Aorta (tissue), 5 donors: ENCODE measurements around the gene MARCHF11. TPM values are rescaled to one million over a fixed set of nuclear protein-coding genes. Genes with fewer than 3 reads are reported as not detected.

Experiments used
- ATAC-seq: fragments of 200-7000 bp; cut with Tn5 transposase; one replicate; pipeline ENCODE4 v1.9.1; 2022; ENCODE audit warnings: moderate library complexity; ENCODE audit not compliant: low FRiP score
- DNase-seq, 2 donors: peaks; one replicate each; pipeline ENCODE4 v3.0.0-alpha.2; 2020
- H3K27ac ChIP-seq, 2 donors: one replicate each; pipeline ENCODE4 v1.5.1; 2013; ENCODE audit warnings: low read length in 2 of 2, mild to moderate bottlenecking in 2 of 2, moderate library complexity in 2 of 2, control low read depth in 1 of 2, inconsistent platforms in 1 of 2, low read depth in 1 of 2
- H3K27me3 ChIP-seq, 2 donors: one replicate each; pipeline ENCODE4 v1.6.1; 2013; ENCODE audit warnings: control low read depth in 1 of 2, low read length in 1 of 2, mild to moderate bottlenecking in 1 of 2, moderate library complexity in 1 of 2; ENCODE audit not compliant: insufficient read depth in 2 of 2, control insufficient read depth in 1 of 2
- H3K36me3 ChIP-seq, 2 donors: one replicate each; pipeline ENCODE4 v1.6.1; 2013; ENCODE audit warnings: control low read depth in 1 of 2, low read length in 1 of 2, mild to moderate bottlenecking in 1 of 2; ENCODE audit not compliant: insufficient read depth in 2 of 2, control insufficient read depth in 1 of 2
- H3K4me1 ChIP-seq, 2 donors: one replicate each; pipeline ENCODE4 v1.6.1; 2013; ENCODE audit warnings: low read length in 2 of 2, control low read depth in 1 of 2, mild to moderate bottlenecking in 1 of 2, moderate library complexity in 1 of 2; ENCODE audit not compliant: insufficient read depth in 2 of 2, control insufficient read depth in 1 of 2
- H3K4me3 ChIP-seq, 2 donors: one replicate each; pipeline ENCODE4 v1.5.1; 2013; ENCODE audit warnings: low read length in 2 of 2, control low read depth in 1 of 2, mild to moderate bottlenecking in 1 of 2
- H3K9me3 ChIP-seq: one replicate; pipeline ENCODE4 v1.6.1; 2013; ENCODE audit warnings: mild to moderate bottlenecking, low read length; ENCODE audit not compliant: control insufficient read depth
- WGBS, 2 donors: extraction: QIAGEN DNeasy Blood & Tissue Kit; methylation state at CpG; one replicate each; pipeline ENCODE4 v1.1.7; 2013; 5-methylcytosine and 5-hydroxymethylcytosine counted together
- intact Hi-C, 2 donors: fragments of 100-400 bp; cut with DNase I; formaldehyde crosslinking; loops; one replicate each; pipeline versions ENCODE4 v1.14.2 to v1.15.0; 2022
- polyA plus RNA-seq, 2 donors: library from polyadenylated mRNA; stranded (reverse); fragments of 200-250 nt; gene quantifications; one replicate each; pipeline ENCODE4 v1.2.3, GENCODE V29; 2013
- total RNA-seq, 2 donors: library from RNA; stranded (reverse); fragmentation: NEBNext Ultra II Directional; extraction: Animal tissue kit (Norgen Biotek cat#: 25700); gene quantifications; one replicate each; pipeline ENCODE4 v1.2.1, GENCODE V29; 2021
- donor health status: healthy with polysubstance abuse.
- donor health status: Bipolar disorder and iron deficiency.
- donor health status: DM: no; HTN: no; CAD: no.
- donor health status: DM: no; HTN: no; CAD: no.
- donor health status: DM: yes; HTN: yes; CAD: no.

MARCHF11 gene
- total and polyA plus RNA-seq, 4 donors: not detected

DNA sequence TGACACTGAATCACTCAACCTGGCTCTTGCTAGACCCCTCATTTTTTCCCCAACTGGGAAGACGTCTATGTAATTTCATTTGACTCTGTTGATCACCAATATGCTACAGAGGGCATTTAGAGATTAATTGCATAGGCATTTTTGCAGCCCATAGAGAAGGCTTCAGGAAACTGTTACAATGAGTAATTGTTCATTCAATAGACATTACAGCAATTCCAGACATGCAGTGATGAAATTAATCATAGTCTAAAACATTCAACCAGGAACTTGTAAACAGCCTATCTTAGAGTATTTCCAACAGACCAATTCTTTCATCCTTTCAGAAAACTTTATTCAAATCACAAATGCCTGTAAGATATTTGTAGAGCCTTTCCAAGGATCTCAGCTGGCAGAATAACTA, 122.3 kb downstream of the MARCHF11 start:
- Histone ChIP-seq H3K9me3 (no peaks in the 10 kb centered on the region), H3K4me1 (no peaks in the 10 kb centered on the region), H3K4me3 (no peak overlapping the region), H3K27me3 (no peaks in the 10 kb centered on the region), H3K36me3 (no peaks in the 10 kb centered on the region), H3K27ac (no peak overlapping the region)
- 24 to 25% methylated on average over 1 of the region's 1 CpG for WGBS, 2 donors
- ATAC-seq (no peak), DNase-seq (no peak)
- intact Hi-C loops: no loop called here

DNA sequence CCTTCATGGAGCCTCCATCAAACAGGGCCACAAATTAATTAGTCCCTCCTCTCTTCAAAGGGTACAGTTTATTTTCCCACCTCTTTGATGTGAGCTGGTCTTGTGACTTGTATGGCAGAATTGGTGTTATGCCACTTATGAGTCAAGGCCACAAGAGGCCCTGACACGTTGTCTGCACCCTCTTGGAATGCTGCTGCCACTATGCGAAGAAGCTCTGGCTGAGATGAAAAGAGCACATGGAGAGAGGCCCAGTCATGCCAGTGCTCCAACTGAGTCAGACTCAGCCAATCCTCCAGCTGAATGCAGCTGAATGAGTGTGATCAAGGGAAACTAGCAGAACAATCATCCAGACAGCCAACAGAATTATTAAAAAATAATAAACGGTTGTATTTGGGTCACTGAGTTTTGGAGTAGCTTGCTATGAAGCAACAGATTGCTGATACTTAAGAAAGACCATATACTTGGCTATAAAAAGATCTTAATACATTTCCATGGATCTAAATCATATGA, 128.3 kb downstream of the MARCHF11 start:
- H3K4me3 ChIP-seq: no peak overlapping the region

DNA sequence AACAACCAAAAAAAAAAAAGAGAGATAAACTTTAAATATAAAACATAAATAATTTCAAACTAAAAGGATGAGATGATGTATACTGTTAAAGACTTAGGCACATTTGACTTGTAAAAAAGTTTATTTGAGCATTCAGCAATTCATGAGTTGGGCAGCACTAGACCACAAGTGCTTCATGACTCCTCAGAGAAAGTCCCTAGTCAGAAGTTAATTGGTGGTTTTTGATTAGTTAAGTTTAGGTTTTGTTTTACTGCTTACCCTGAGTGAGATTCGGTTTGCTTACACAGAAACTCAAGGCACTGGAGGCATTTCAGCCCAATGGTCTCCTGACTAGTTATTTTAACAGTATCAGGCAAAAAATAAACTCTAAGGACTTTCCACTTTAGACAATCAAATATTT, 129.2 kb downstream of the MARCHF11 start:
- intact Hi-C loops: no loop called here
- H3K4me3 ChIP-seq: no peak overlapping the region
- no peak for DNase-seq
- no peaks in the 10 kb centered on the region for H3K36me3 ChIP-seq
- H3K4me1 ChIP-seq: no peaks in the 10 kb centered on the region
- no peak for ATAC-seq
- 81 to 82% methylated on average over 1 of the region's 1 CpG for WGBS, 2 donors
- no peak overlapping the region for H3K27ac ChIP-seq
- no peaks in the 10 kb centered on the region for H3K27me3 ChIP-seq
- peaks cover 2% of the 10 kb centered on the region for H3K9me3 ChIP-seq

More for the DNA sequence above, 128.3 kb downstream of the MARCHF11 start:
- WGBS, 2 donors: 62 to 64% methylated on average over 3 of the region's 3 CpGs
- Histone ChIP-seq H3K9me3 (peaks cover 2% of the 10 kb centered on the region), H3K27ac (no peak overlapping the region), H3K36me3 (no peaks in the 10 kb centered on the region), H3K4me1 (no peaks in the 10 kb centered on the region), H3K27me3 (no peaks in the 10 kb centered on the region)
- DNase-seq (no peak), ATAC-seq (no peak)
- intact Hi-C loops: no loop called here

DNA sequence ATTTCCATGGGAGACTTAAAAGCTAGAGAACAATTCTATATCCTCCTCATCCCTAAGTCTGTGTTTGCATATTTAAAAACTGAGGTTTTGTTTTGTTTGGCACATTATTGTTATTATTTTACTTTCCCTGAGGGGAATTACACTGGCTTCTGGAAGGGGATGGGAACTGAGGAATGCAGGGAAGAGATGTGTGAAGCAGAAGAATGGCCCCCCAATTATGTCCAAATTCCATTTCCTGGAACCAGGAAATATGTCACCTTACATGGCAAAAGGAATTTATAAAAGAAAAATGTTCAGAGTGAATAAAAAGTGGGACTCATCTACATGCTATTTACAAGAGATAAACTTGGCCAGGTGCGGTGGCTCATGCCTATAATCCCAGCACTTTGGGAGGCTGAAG, 129.8 kb downstream of the MARCHF11 start:
- Histone ChIP-seq H3K4me1 (no peaks in the 10 kb centered on the region), H3K4me3 (no peak overlapping the region), H3K27me3 (no peaks in the 10 kb centered on the region), H3K9me3 (peaks cover 2% of the 10 kb centered on the region), H3K27ac (no peak overlapping the region), H3K36me3 (no peaks in the 10 kb centered on the region)
- ATAC-seq (no peak), DNase-seq (no peak)
- 87% methylated on average over 1 of the region's 1 CpG for WGBS, 2 donors
- intact Hi-C loops: no loop called here

DNA sequence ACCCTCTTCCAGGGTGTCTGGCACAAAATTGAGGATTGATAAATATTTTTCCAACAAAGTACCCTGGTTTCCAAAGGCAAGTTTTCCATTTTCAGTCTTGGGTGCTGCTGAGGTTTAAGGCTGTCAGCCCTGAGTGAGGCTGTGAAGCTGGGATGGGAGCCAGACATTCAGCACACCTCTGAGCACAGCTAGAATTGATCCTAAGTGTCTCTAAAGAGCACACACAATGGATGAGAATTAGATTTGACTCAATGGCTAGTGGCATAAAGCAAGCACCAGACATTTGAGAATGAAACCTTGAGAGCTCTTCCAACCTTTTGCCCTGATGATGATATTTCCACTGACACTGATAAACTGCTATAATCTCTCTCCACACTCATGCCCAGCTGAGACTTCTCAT, 131.5 kb downstream of the MARCHF11 start:
- Histone ChIP-seq H3K27ac (no peak overlapping the region), H3K9me3 (peaks cover 2% of the 10 kb centered on the region), H3K4me1 (no peaks in the 10 kb centered on the region), H3K36me3 (no peaks in the 10 kb centered on the region), H3K4me3 (no peak overlapping the region), H3K27me3 (no peaks in the 10 kb centered on the region)
- ATAC-seq (no peak), DNase-seq (no peak)
- intact Hi-C loops: no loop called here

DNA sequence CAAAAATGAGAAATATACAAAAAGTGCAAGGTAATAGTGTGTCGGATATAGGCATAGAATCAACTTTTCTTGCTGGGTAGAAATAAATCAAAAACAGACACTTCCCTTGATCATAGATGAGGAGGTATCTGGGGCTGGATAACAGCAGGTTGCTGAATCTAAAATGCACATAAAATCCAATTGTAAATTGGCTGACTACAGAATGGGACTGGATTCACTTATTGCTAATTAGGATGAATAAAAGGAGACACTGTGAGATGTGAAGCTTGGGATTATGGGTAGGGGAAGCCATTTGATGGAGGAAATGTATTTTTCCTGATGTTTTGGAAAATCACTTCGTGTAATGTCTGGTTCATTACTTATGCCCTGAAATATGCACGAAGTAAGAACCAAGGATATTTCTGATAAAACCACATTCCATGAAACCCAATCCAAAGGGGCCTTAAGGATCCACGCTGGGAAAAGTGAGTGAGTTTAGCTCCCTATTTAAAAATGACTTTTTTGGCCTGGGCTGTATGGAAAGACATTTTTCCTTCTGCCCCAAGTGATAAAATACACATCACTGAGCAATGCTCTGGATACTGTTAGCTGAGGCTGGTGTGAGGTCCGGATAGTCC, 136.1 kb downstream of the MARCHF11 start:
- no peaks in the 10 kb centered on the region for H3K36me3 ChIP-seq
- H3K4me3 ChIP-seq: no peak overlapping the region
- H3K27ac ChIP-seq: no peak overlapping the region
- 38 to 39% methylated on average over 5 of the region's 5 CpGs for WGBS, 2 donors
- ATAC-seq (no peak), DNase-seq (no peak)
- H3K9me3 ChIP-seq: peaks cover 1% of the 10 kb centered on the region
- H3K4me1 ChIP-seq: no peaks in the 10 kb centered on the region
- no peaks in the 10 kb centered on the region for H3K27me3 ChIP-seq
- intact Hi-C loops: no loop called here

DNA sequence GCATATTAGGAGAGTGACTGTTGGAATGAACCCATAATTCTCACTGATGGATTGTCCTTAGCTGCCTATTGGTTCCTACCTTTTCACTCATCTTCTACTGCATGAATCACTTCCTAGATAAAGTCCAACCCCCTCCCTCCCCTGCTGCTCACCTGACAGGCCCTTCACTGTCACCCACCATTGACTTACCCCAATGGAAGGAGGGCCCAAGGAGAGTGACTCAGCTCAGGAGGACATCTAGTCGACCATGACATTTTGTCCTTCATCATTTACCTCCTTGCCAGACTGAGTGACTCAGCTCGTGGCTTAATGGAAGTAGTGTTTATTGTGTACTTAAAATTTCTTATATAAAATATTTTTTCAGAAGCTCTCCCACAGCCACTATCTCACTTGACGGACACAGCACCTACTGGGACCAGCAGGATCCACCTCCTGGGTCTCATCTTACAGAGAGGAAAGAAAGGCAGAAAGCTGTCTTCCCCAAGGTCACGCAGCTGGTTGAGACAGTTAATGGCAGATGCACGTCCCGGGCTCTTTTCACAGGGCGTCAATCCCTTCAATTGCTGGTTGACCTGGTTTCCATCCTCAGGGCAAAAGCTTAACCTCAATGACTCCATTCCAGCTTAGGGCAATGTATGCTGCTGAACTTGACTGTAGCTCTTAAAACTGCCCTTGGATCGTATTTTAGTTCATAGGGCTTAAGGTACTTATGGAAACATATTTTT, 142.3 kb downstream of the MARCHF11 start:
- Histone ChIP-seq H3K4me1 (no peaks in the 10 kb centered on the region), H3K27me3 (no peaks in the 10 kb centered on the region), H3K27ac (no peak overlapping the region), H3K36me3 (no peaks in the 10 kb centered on the region), H3K9me3 (peaks cover 1% of the 10 kb centered on the region), H3K4me3 (no peak overlapping the region)
- WGBS, 2 donors: 84 to 87% methylated on average over 8 of the region's 8 CpGs
- DNase-seq (no peak), ATAC-seq (no peak)
- intact Hi-C loops: no loop called here

DNA sequence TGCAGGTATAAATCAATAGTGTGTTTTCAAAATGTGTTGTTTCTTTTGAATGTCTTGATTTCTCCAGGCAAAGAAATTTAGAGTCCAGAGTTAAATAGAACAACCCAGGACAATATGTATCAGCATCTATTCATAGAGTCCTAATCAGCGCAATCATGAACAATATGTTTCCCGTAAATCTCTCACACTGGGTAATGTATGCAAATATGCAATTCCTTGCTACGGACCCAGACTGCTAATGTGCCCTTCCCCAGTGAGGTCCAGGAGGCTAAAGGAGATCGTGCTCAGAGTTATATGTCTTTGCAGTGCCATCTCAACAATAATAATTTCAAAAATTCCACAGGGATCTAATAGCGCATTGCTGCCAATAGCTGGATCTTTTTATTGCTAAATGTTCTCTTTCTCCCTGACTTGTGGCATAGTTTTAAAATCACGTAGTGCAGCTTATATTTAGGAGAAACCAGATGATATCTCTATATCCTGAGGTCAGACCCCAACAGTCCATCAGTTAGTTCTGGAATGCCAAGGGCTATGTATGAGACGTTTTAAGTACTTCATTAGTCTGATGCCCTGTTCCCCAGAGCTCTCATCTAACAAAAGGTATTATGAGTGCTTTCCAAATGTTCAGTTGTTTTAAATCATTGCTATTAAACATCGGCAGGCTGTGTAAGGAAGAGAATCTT, 145.1 kb downstream of the MARCHF11 start:
- ATAC-seq: no peak
- Histone ChIP-seq H3K4me1 (no peaks in the 10 kb centered on the region), H3K9me3 (no peaks in the 10 kb centered on the region), H3K36me3 (no peaks in the 10 kb centered on the region), H3K4me3 (no peak overlapping the region), H3K27ac (no peak overlapping the region), H3K27me3 (no peaks in the 10 kb centered on the region)
- 52 to 57% methylated on average over 8 of the region's 8 CpGs for WGBS, 2 donors
- intact Hi-C loops: no loop called here
- DNase-seq: no peak
